RWPE2 (cell line): Measurements from ENCODE around the gene HS3ST4.

Experiments used
- ATAC-seq: fragments of 200-7000 bp; cut with Tn5 transposase; 3 replicates; pipeline ENCODE4 v1.9.1; 2021; ENCODE audit warnings: low read depth
- DNase-seq: peaks from one replicate; pipeline ENCODE4 v3.0.0-alpha.2; 2020; ENCODE audit warnings: low spot score
- H3K27ac ChIP-seq: fragments of 450-650 bp; 2 replicates; pipeline ENCODE4 v1.5.1; 2017; ENCODE audit warnings: mild to moderate bottlenecking; ENCODE audit not compliant: poor library complexity, severe bottlenecking
- H3K27me3 ChIP-seq: fragments of 250-450 bp; sonication (Bioruptor Pico); 2 replicates; pipeline ENCODE4 v1.5.1; 2021; ENCODE audit warnings: mild to moderate bottlenecking, moderate library complexity; ENCODE audit not compliant: insufficient read depth, poor library complexity, severe bottlenecking
- H3K36me3 ChIP-seq: fragments of 250-450 bp; sonication (Bioruptor Pico); 2 replicates; pipeline ENCODE4 v1.5.1; 2020; ENCODE audit warnings: low read depth, mild to moderate bottlenecking, moderate library complexity
- H3K4me1 ChIP-seq: fragments of 250-450 bp; sonication (Bioruptor Pico); 2 replicates; pipeline ENCODE4 v1.5.1; 2021; ENCODE audit warnings: mild to moderate bottlenecking, moderate library complexity; ENCODE audit not compliant: insufficient read depth, poor library complexity, severe bottlenecking
- H3K4me3 ChIP-seq: fragments of 250-450 bp; sonication (Bioruptor Pico); 2 replicates; pipeline ENCODE4 v1.5.1; 2021; ENCODE audit warnings: mild to moderate bottlenecking, moderate library complexity; ENCODE audit not compliant: severe bottlenecking
- H3K9me3 ChIP-seq: fragments of 250-450 bp; sonication (Bioruptor Pico); 2 replicates; pipeline ENCODE4 v1.5.1; 2021; ENCODE audit warnings: mild to moderate bottlenecking, moderate library complexity; ENCODE audit not compliant: severe bottlenecking
- TF ChIP-seq, protein P1 (sequence below): fragments of 450-650 bp; IDR thresholded peaks from one replicate; pipeline ENCODE4 v1.5.1; 2017; ENCODE audit warnings: mild to moderate bottlenecking, moderate library complexity; ENCODE audit not compliant: poor library complexity, severe bottlenecking

HS3ST4 gene

DNA sequence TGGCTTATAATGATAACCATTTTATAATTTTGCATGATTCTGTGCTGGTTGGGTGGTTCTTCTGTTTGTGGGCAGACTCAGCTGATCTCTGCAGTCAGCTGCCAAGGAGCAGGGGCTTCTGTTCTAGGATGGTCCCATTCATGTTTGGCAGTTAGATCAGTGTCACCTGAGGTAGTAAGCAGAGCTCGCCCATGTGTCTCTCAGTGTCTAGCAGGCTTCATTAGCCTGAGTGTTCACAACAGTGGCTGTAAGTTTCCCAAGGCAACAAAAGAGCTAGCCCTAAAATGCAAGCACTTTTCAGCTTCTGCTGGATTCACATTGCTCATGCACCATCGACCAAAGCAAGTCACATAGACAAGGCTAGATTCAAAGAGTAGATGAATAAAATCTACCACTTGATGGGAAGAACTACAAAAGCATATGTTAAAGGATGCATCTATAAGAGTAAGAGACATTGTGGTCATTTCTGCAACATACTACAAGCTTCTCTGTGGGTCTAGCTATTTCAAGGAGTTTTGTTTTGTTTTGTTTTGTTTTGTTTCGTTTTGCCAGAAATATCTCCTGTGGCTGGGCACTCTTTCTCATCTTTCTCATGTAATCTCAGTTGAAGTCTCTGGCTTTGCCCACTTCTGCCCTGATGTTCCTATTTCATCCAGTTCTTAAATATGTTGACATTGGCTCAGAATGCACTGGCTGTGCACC is 180.8 kb downstream of the HS3ST4 start:
- Histone ChIP-seq H3K36me3 (no peaks in the 10 kb centered on the region), H3K27ac (no peak overlapping the region), H3K27me3 (no peaks in the 10 kb centered on the region), H3K4me3 (no peak overlapping the region), H3K4me1 (no peaks in the 10 kb centered on the region), H3K9me3 (no peaks in the 10 kb centered on the region)
- TF ChIP-seq, protein P1, sequence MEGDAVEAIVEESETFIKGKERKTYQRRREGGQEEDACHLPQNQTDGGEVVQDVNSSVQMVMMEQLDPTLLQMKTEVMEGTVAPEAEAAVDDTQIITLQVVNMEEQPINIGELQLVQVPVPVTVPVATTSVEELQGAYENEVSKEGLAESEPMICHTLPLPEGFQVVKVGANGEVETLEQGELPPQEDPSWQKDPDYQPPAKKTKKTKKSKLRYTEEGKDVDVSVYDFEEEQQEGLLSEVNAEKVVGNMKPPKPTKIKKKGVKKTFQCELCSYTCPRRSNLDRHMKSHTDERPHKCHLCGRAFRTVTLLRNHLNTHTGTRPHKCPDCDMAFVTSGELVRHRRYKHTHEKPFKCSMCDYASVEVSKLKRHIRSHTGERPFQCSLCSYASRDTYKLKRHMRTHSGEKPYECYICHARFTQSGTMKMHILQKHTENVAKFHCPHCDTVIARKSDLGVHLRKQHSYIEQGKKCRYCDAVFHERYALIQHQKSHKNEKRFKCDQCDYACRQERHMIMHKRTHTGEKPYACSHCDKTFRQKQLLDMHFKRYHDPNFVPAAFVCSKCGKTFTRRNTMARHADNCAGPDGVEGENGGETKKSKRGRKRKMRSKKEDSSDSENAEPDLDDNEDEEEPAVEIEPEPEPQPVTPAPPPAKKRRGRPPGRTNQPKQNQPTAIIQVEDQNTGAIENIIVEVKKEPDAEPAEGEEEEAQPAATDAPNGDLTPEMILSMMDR, result no peak
- no peak for ATAC-seq
- DNase-seq, result no peak

DNA sequence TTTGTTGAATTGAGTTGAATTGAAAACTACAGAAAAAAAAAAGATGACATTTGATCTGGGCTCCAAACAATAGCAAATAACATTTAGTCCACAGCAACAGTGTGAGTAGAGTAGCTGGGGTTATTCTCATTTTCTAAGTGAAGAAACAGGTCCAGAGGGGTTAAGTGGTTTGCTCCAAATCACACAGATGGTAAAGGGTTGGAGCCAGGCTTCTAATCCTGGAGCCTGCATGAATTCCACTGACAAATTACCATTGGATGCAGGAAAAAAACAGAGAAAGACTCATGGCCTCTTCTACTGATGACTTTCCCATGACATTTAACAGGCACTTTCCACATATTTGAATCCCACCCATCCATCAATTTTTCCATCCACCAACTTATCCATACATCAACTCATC is 182.4 kb downstream of the HS3ST4 start:
- ATAC-seq (no peak), DNase-seq (no peak)
- Histone ChIP-seq H3K36me3 (no peaks in the 10 kb centered on the region), H3K27me3 (no peaks in the 10 kb centered on the region), H3K4me1 (no peaks in the 10 kb centered on the region), H3K4me3 (no peak overlapping the region), H3K27ac (no peak overlapping the region), H3K9me3 (no peaks in the 10 kb centered on the region)
- TF ChIP-seq, protein P1, result no peak

DNA sequence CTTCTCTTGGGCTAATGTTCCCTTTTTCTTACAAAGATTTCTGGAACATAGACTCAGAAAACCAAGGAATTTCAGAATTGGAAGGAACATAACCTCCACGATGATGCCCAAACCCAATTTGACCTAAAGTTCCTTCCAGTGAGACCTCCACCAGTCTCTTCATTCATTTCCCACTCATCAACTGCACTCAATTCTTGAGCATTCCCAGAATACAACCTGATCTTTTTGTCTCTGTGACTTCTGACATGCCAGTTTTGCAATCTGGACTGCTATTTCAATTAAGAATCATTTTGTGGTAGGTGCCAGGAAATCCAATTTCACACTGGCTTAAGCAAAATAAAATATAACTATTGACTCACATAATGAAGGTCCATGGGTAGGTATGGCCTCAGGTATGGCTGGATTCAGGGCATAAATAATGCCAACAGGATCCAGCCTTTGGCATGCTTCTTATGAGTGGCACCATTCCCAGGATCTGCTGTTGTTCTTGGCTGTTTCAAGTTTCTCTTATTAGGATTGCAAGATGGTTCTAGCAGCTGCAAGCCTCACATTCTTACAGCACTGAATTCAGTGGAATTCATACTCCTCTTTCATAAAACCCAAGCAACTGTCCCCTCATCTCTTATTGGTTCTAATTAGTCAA is 184.3 kb downstream of the HS3ST4 start:
- no peaks in the 10 kb centered on the region for H3K9me3 ChIP-seq
- no peak overlapping the region for H3K4me3 ChIP-seq
- TF ChIP-seq, protein P1, result no peak
- no peaks in the 10 kb centered on the region for H3K4me1 ChIP-seq
- H3K36me3 ChIP-seq, result no peaks in the 10 kb centered on the region
- no peaks in the 10 kb centered on the region for H3K27me3 ChIP-seq
- ATAC-seq (no peak), DNase-seq (no peak)
- H3K27ac ChIP-seq, result no peak overlapping the region

DNA sequence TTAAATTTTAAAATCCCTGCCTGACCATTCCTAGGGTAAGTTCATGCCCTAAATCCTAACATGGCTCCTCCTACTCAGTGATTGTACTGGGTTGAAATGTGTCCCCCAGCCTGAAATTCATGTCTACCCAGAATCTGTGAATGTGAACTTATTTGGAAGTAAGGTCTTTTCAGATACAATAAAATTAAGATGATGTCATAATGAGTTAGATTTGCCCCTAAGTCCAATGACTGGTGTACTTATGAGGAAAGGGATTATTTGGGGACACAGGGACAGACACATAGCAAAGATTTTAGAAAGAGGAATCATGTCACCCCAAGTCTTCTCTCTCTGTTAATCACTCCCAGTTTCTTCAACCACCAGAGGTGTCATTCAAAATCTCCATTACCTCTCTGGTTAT is 185.3 kb downstream of the HS3ST4 start:
- DNase-seq (no peak), ATAC-seq (no peak)
- TF ChIP-seq, protein P1, result no peak
- Histone ChIP-seq H3K27me3 (no peaks in the 10 kb centered on the region), H3K27ac (no peak overlapping the region), H3K4me3 (no peak overlapping the region), H3K9me3 (no peaks in the 10 kb centered on the region), H3K36me3 (no peaks in the 10 kb centered on the region), H3K4me1 (no peaks in the 10 kb centered on the region)

DNA sequence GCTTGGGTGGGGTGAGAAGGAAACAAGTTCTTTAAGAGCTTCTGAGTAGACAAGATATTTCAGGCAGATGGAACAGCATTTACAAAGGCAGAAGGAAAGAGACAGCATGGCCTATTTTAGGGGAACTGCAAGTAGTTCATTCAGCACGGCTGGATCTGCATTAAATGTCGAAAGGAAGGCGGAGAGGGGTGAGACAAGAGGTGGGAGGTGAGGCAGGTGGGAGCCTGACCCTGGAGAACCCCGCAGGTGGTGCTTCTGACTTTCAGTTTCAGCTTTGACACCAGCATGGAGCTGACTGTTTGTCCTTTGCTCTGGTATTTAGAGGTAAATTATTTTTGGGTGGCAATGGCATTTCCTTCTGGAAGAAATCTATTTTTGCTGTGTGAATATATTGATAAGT is 194.8 kb downstream of the HS3ST4 start:
- Histone ChIP-seq H3K27ac (no peak overlapping the region), H3K4me1 (no peaks in the 10 kb centered on the region), H3K27me3 (no peaks in the 10 kb centered on the region), H3K4me3 (no peak overlapping the region), H3K9me3 (no peaks in the 10 kb centered on the region), H3K36me3 (no peaks in the 10 kb centered on the region)
- no peak for ATAC-seq
- TF ChIP-seq, protein P1, result no peak
- no peak for DNase-seq
